Brain pericyte (primary cell): Measurements from ENCODE around the gene ZNF502.

Experiments used
- DNase-seq: peaks from one replicate; pipeline ENCODE4 v3.0.0-alpha.2; 2012; ENCODE audit warnings: low read depth, low spot score

The ZNF502 gene

DNA sequence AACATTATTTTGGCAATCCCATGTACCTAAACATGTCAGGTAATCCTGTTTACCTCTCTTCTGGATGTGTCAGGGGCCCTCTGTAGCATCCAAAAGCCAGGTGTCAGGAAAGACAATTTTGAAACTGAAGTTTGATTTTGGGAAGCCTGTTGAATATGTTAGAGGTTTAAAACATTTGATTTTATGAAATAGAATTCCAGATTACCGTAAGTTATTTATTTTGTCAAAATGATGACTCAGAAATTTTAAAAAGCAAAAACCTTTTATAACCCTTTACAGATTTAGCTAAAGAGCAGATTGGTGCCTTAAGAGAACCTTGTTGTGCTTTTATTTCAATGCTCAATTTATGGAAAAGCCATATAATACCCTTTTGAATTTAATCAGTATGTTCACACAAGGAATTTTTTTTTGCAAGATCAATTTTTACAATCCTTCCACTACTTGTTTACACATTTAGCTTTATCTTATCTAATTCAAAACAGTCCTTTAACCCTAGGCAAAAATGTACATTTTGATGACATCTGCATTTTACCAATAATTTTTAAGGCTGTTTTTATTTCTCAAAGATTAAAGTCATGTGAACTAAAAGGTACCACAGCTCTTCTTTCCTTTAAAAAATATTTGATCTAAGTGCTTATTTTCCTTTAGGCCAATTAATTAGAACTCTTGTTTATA lies 59.1 kb downstream of the ZNF502 start:
- no peak for DNase-seq

DNA sequence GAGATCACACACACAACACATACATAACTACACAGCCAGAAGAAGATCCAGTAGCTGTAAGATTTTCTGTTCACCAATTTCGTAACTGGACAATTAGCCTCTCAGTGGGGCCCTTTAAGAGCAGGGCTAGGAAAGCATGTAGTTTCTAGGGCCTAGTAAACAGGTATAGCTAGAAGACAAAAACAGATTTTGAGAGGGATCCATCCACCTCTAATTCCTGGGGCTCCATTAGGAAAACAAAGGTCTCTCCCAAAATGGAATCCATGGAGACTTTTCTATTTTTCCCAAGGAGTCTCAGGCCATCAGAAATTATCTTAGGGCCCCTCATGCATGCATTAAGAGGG lies 59.6 kb downstream of the ZNF502 start:
- no peak for DNase-seq
